Tibial nerve (tissue), 4 donors: ENCODE measurements around the gene CD1D.
"Not testable (repeated sequence)": the region's sequence is repeated elsewhere in the genome, so short reads cannot be mapped to it uniquely, and the experiment has no call there.

Experiments used
- CTCF ChIP-seq, 5 experiments: fragments of 200-600 bp in 3 of 5; fragments of 450-650 bp in 2 of 5; sonication (generic) in 3 of 5; IDR thresholded peaks; one replicate each; pipeline ENCODE4 v1.5.1; 2016 to 2019; ENCODE audit warnings: antibody characterized with exemption in 5 of 5, mild to moderate bottlenecking in 3 of 5, moderate library complexity in 2 of 5
- EP300 ChIP-seq, 2 donors: sonication (generic); formaldehyde crosslinking; IDR thresholded peaks; one replicate each; pipeline ENCODE4 v1.6.1; 2017; ENCODE audit warnings: antibody characterized with exemption in 2 of 2, mild to moderate bottlenecking in 1 of 2
- POLR2A ChIP-seq, 2 donors: fragments of 450-650 bp; IDR thresholded peaks; one replicate each; pipeline ENCODE4 v1.6.1; 2017; ENCODE audit warnings: antibody characterized with exemption in 2 of 2, mild to moderate bottlenecking in 2 of 2, moderate library complexity in 2 of 2

GRCh38 chr1:158176849-158177699 is 3.6 kb upstream of the CD1D start:
- TF ChIP-seq CTCF, POLR2A, EP300 (IDR thresholded peaks at IDR 0.05): not testable (repeated sequence)
